Gastrocnemius medialis (tissue), 4 donors: ENCODE results near the gene CD52. TPM values are rescaled to one million over a fixed set of nuclear protein-coding genes. Genes with fewer than 3 reads are reported as not detected.

ENCODE experiments used
- ATAC-seq, 2 donors: fragments of 150-250 bp; one replicate each; pipeline ENCODE4 v1.9.1; 2016
- DNase-seq, 2 donors: peaks; one replicate each; pipeline ENCODE4 v3.0.0-alpha.2; 2019
- H3K27ac ChIP-seq, 4 donors: fragments of 200-600 bp; sonication (generic); 1 replicate in 1 of 4; 2 replicates in 3 of 4; pipeline ENCODE4 v1.5.1; 2016 to 2018; ENCODE audit warnings: mild to moderate bottlenecking in 2 of 4, moderate library complexity in 1 of 4
- H3K27me3 ChIP-seq, 3 donors: fragments of 200-600 bp; sonication (generic) in 2 of 3; 1 replicate in 1 of 3; 2 replicates in 2 of 3; pipeline versions ENCODE4 v1.5.1 to v1.6.0; 2016 to 2019; ENCODE audit warnings: mild to moderate bottlenecking in 1 of 3, moderate library complexity in 1 of 3
- H3K36me3 ChIP-seq, 2 donors: fragments of 200-600 bp; sonication (generic) in 1 of 2; one replicate each; pipeline ENCODE4 v1.5.1; 2017 to 2018
- H3K4me1 ChIP-seq, 2 donors: fragments of 200-600 bp; sonication (generic) in 1 of 2; one replicate each; pipeline ENCODE4 v1.5.1; 2016 to 2017; ENCODE audit warnings: mild to moderate bottlenecking in 2 of 2
- H3K4me3 ChIP-seq, 4 donors: fragments of 200-600 bp; sonication (generic) in 3 of 4; 1 replicate in 1 of 4; 2 replicates in 3 of 4; pipeline ENCODE4 v1.5.1; 2016 to 2019; ENCODE audit warnings: mild to moderate bottlenecking in 2 of 4
- H3K9me3 ChIP-seq, 3 donors: fragments of 200-600 bp; sonication (generic) in 2 of 3; 1 replicate in 1 of 3; 2 replicates in 2 of 3; pipeline ENCODE4 v1.5.1; 2016 to 2019
- CTCF ChIP-seq, 5 experiments: fragments of 450-650 bp in 3 of 5; fragments of 200-600 bp in 2 of 5; sonication (generic) in 2 of 5; IDR thresholded peaks in 4 of 5; conservative IDR thresholded peaks in 1 of 5; 1 replicate in 4 of 5; 2 replicates in 1 of 5; pipeline ENCODE4 v1.5.1; 2016 to 2019; ENCODE audit warnings: antibody characterized with exemption in 5 of 5, mild to moderate bottlenecking in 3 of 5, moderate library complexity in 3 of 5
- POLR2A ChIP-seq, 2 donors: fragments of 450-650 bp; IDR thresholded peaks; one replicate each; pipeline ENCODE4 v1.6.1; 2017; ENCODE audit warnings: antibody characterized with exemption in 2 of 2, mild to moderate bottlenecking in 2 of 2, moderate library complexity in 2 of 2
- in situ Hi-C, 4 donors: fragments of 200-750 bp; cut with MboI; loops; one replicate each; pipeline versions ENCODE4 v1.15.0 to v1.8.0; 2017; ENCODE audit warnings: low sequenced_read_pairs in 4 of 4
- intact Hi-C: fragments of 100-400 bp; cut with DNase I; formaldehyde crosslinking; loops from one replicate; pipeline ENCODE4 v1.15.1; 2023; ENCODE audit warnings: low total_unique reads
- total RNA-seq, 4 donors: library from RNA; depleted of rRNA; stranded (reverse); fragments of >200 nt; gene quantifications; one replicate each; pipeline versions ENCODE4 v1.1.0 to v1.2.3, GENCODE V29; 2016

Gene CD52
- total RNA-seq, 4 donors from 2014 or later: 1.4 to 2.8 TPM; not detected in 2

DNA sequence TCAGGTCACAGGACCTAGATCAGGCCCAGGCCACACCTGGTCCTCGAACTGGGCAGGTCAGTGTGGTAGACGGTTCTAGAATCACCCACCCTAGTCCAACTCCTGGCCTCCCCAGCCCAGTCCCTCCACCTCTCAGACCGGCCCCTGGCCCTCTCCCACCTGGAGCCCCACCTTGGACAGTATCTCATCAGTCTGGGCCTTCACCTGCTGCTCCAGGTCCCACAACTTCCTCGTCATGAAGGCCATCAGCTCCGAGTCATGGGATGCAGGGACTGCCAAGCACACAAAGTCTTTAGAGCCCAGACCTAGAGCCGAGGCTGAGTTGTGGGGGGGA lies 20.0 kb upstream of the CD52 start:
- DNase-seq: no peak
- Histone ChIP-seq H3K36me3 (no peaks in the 10 kb centered on the region), H3K9me3 (no peaks in the 10 kb centered on the region), H3K4me3 (no peak overlapping the region), H3K27me3 (no peaks in the 10 kb centered on the region), H3K4me1 (no peaks in the 10 kb centered on the region), H3K27ac (no peak overlapping the region)
- in situ Hi-C loops (no loop called here), intact Hi-C loops (no loop called here)
- no peak for TF ChIP-seq CTCF (IDR thresholded peaks at IDR 0.05 in 4 of 5, conservative IDR thresholded peaks at IDR 0.05 in 1 of 5)
- TF ChIP-seq POLR2A (IDR thresholded peaks at IDR 0.05): no peak
- ATAC-seq: no peak

DNA sequence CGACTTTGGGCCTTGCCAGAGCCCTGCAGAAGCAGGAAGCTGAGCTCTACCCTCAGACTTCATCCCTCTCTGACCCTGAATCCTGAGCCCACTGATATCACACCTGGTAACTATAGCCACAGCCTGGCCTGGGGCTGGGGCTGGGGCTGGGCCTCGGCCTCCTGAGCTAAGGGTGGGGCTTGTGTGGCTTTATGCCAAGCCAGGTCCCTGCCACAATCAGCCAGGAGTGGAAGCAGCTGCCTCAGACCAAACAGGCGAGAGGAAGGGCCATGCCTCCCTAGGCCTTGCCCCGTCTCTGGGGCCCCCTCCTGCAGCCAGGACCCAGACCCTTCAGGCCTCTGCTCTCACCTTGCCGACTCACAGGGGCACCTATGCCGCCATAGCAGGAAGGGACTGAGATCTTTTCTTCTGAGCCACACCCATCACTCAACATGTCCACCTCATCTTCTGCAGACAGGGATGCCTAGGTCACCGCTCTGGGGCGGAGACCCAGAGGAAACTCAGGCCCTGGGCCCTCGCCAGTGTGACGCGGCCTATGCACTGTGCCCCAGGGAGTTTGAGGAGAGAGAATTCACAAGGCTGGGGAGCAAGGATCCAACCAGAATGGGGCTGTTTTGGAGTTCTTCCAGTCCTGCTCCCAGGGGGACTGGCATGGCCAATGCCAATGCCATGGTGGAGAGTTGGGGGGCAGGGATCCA lies 17.0 kb upstream of the CD52 start:
- DNase-seq (no peak), ATAC-seq (no peak)
- peaks cover 2% of the 10 kb centered on the region in 2 donors for H3K4me1 ChIP-seq
- H3K27ac ChIP-seq: no peak overlapping the region
- no peaks in the 10 kb centered on the region for H3K9me3 ChIP-seq
- TF ChIP-seq POLR2A (IDR thresholded peaks at IDR 0.05) (no peak), CTCF (IDR thresholded peaks at IDR 0.05 in 4 of 5, conservative IDR thresholded peaks at IDR 0.05 in 1 of 5) (no peak)
- H3K27me3 ChIP-seq: no peaks in the 10 kb centered on the region
- intact Hi-C loops (no loop called here), in situ Hi-C loops (no loop called here)
- no peaks in the 10 kb centered on the region for H3K36me3 ChIP-seq
- no peak overlapping the region for H3K4me3 ChIP-seq

GRCh38 chr1:26302733-26303405 lies 14.9 kb upstream of the CD52 start:
- Histone ChIP-seq H3K4me3 (no peak overlapping the region), H3K27ac (peak overlapping the region; percentile 16 to 37 (median 26)), H3K4me1 (peaks cover 7 to 13% of the 10 kb centered on the region in 2 donors), H3K27me3 (no peaks in the 10 kb centered on the region), H3K9me3 (no peaks in the 10 kb centered on the region), H3K36me3 (no peaks in the 10 kb centered on the region)
- intact Hi-C loops: no loop called here
- in situ Hi-C loops: no loop called here
- DNase-seq: peak in 1 of 2 donors; percentile 54
- TF ChIP-seq CTCF (IDR thresholded peaks at IDR 0.05 in 4 of 5, conservative IDR thresholded peaks at IDR 0.05 in 1 of 5) (no peak), POLR2A (IDR thresholded peaks at IDR 0.05) (no peak)
- no peak for ATAC-seq

- Histone ChIP-seq H3K36me3 (no peaks in the 10 kb centered on the region), H3K27me3 (no peaks in the 10 kb centered on the region), H3K27ac (peak overlapping the region; percentile 42 to 73 (median 55)), H3K4me3 (peak overlapping the region; percentile 75 to 85 (median 82)), H3K9me3 (no peaks in the 10 kb centered on the region), H3K4me1 (peaks cover 7 to 13% of the 10 kb centered on the region in 2 donors)
- ATAC-seq (no peak), DNase-seq (no peak)
- TF ChIP-seq POLR2A (IDR thresholded peaks at IDR 0.05): no peak
- in situ Hi-C loops (no loop called here), intact Hi-C loops (no loop called here)
Observed at GRCh38 chr1:26305667-26306289, 12.0 kb upstream of the CD52 start.
